ENCODE measurements around the gene CYSTM1.

Gene CYSTM1

DNA sequence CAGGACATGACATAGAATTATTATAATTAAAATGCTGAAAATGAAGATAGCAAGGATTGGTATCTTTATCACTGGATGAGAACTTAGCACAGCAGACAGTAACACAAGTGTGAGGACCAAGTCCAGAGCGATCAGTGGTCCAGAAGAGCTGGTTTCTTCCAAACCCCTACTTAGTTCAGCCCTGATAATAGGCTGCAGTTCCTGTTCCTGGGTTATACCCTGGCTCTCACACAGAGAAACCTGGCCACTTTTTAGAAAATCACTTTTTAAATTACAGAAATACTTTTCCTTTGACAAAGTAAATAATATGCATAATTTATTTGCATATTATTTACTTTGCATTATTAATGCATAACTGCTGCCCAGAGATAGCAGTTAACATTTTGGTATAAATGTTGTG lies 40.3 kb downstream of the CYSTM1 start:
- no peak for DNase-seq

DNA sequence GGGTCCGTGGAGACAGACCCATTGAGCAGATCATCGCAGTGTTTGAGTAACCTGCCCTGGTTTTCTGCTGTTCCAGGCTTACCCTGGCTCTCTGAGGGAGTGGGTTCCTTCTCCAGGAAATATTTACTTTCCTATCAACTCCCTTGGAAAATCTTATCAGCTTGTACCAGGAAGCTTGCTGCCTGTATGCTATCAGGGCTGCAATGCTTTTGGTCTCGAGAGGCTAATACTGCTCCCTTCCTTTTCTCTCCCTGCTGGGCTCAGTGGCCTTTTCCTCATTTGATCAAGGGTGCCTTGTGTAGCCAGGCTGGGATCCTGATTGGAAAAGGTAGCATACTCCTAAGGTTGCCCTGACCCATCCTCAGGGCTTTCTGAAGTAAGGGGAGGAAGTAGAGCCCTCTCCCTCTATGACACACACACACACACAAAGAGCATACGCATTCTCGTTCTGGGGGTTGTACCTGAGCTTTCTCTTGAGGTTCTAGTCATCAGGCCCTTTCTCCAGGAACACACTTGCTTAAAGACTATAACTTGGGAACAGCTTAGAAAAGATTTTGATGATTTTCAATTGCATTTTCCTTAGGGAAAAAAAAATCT lies 41.6 kb downstream of the CYSTM1 start:
- DNase-seq, result no peak

DNA sequence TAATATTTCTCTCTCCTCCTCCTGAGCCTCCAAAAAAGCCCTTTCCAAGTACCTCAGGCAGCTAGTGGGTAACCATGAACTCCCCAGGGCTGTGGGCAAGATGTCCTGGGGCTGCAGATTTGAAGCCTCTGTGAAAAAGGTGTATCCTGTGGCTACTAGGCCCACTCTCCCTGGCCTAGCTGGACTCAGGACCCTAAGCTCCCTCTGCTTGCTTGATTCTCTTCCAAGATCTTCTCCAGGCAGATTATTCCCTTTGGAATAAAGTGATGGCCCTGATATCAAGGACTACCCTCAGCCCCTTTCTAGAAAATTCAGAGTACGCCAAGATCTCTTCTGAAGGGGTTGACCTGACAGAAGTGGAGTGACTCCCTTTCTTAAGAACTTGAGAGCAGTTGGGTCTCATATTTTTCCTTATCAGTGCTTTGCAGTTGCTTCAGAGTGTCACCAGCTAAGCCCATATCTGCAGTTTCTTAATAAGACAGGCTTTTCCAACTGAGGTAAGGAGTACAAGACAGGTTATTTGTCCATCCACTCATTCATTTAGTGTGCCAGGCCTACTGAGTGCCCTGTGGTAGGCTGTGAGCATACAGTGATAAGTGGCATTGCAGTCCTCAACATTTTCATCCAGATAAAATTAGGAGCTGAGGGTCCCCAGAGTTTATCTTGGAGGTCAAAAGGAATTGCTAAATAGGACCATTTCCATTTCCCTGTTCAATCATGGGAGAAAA lies 42.5 kb downstream of the CYSTM1 start:
- no peak for DNase-seq

DNA sequence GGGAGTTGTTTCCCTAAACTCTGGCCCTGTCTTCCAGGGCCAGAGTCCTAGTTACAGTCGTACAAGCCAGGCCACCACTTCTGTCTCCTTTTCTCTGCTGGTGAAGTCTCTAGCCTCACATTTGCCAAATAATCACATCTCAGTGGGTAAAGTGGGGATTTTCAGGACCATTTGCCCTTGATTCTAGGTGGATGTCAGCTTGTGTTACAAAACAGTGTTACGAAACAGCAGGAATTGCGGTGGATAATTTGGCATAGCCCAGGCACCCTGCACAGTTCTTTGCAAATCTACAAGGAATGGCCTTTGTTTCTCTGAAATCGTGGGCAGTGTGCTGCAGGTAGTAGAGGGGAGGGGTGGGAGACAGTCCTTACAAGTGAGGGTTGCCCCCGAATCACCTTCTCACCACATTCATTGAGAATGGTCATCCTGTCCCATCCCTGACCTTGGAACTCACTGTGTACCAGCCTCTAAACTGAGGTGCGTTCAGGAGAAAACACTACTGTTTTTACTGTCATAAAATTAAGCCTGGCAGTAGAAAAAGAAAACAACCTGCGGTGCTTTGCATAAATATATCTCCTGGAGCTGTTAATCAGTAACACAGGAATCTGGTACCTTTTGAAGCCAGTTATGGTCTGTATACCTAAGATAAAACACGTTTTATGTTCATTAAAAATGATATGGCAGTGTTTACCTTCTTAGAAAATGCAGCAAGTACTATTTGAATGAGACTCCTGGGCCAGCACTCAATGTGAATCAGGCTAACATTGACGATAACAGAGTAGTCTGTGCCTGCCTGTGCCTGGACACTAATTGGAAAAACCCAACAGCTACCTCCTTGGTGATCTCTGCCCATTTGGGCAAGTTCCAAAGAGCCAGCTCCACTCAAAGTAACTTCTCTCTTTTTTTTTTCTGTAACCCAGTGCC lies 44.3 kb downstream of the CYSTM1 start:
- DNase-seq, result no peak

DNA sequence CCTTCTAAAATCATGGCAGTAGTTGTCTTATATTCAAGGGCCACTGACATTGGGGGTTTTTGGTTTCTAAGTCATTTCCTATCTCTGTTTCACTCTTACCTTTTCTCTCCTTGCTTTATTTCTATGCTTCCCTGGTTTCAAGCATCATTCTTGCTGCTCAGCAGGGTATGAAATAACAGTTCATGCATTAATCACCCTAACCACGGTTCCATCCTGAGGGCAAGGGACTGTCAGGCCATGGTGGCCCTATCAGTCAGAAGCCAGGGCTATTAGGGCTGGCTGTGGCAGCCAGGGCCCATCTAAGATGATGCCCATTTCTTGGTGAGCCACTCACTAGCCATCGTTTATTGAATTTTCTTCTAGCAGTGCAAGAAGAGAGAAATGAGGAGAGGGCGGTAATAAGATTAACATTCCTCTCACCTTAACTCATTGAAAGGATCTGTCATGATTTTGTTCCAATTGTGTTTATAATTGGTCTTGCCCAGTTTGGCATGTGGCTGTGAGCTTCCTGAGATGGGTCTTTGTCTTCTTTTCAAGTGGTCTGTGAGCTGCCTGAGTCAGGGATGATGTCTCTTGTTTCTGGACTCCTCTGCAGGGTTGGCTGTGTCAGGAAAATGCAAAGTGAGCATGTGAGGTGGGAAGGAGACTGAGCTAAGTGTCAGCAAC lies 45.2 kb downstream of the CYSTM1 start:
- no peak for DNase-seq

DNA sequence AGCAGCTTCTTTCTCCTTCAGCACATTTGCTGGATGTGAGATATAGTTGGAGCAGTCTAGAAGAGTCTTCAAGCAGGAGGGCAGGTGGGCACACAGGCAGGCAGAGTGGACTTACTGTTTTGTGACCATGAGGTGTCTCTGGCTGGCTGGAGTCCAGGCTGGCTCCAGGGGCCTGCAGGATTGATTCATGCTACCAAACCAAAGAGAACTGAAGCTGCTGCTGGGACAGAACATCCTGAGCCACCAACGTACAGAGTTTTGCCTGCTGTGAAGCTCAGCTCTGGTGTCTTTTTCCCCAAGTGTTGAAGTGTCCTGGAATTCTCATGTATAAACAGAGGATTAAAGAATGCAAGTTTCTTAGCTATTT lies 45.7 kb downstream of the CYSTM1 start:
- no peak for DNase-seq

DNA sequence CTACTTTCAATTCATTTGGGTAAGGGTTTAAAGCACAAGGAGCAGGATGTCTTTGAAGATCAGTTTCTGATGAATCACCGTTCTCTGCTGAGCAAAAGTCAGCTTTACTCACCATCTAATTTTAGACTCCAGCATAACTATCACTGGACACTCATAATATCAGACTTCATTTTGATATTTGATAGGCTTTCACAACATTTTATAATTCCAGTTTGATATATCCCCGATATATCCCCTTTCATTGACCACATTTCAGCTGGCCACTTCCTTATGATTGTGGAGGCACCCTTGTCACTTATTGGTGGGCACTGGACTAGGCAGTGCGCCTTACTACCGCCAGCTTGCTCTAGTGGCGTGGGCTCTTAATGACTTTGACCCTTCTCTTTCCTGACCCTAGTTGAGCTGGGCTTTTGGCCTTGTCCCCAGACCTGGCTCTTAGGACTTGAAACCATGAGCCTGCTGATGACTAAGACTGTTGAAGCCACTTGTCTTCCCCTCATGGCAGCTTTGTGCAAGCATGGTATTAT lies 46.8 kb downstream of the CYSTM1 start:
- DNase-seq, result no peak

DNA sequence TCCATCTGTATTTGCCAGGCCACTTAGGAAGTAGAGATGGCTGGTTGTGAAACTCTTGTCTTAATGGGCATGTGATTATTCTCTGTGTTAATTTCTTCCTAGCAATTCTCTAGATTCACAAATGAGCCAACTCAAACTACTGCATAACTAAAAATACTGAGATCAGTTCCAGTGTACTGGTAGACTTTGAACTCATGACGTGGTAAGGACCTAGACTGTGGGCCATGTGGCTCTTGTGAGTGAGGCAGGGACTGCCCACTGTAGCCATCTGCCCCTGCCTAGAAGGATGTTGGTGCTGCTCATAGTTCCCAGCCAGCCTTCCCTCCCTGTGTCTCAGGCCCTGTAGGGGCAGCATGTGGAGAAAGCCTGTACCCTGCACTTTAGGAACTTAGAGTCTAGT lies 47.4 kb downstream of the CYSTM1 start:
- DNase-seq, result no peak

DNA sequence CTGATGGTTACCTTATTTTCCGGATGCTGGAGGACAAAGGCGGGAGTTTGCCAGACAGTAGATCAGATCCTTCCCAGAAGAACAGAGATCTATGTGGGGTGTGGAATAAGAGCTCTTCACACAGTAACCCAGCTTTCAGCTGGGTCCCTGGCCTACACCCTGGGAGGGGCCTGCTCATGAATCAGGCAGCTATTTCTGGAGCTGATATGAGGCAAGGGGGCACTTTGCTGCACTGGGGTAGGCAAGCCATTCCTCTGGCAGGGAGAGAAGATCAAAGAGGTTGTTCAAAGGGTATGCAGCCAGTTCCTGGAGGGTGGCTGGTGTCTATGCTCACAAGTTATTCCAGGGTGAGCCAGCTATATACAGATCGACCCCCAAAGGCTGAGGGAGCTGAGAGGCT lies 48.6 kb downstream of the CYSTM1 start:
- no peak for DNase-seq

DNA sequence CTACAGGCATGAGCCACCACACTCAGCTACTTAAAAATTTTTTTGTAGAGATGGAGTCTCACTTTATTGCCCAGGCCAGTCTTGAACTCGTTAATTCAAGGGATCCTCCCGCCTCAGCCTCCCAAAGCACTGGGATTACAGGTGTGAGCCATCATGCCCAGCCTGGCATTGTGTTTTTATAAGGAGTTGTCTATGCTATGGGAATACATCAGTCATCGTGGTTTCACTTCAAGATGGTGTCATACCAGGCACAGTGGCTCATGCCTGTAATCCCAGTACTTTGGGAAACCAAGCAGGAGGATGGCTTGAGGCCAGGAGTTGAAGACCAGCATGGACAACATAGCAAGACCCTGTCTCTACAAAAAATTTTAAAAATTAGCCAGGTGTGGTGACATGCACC lies 49.7 kb downstream of the CYSTM1 start:
- DNase-seq, result no peak

DNA sequence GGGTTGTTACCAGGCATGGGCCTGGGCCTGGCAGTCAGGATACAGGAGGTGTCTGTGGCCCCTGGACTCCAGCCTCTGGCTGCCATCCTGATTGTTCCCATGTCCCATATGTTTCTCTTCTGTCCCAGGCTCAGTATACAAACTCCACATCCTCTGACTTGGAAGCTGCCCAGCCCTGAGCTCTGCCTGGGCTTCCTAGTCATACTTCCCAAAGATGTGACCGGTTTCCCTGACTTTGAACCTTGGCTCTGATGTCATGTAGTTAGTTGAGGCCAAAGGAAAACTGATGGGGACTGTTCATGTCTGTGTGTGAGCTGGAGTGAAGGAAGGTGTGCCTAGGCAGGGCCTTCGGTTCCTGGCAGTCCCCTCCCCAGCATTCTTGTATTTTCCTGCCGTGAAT lies 50.4 kb downstream of the CYSTM1 start:
- DNase-seq, result no peak

DNA sequence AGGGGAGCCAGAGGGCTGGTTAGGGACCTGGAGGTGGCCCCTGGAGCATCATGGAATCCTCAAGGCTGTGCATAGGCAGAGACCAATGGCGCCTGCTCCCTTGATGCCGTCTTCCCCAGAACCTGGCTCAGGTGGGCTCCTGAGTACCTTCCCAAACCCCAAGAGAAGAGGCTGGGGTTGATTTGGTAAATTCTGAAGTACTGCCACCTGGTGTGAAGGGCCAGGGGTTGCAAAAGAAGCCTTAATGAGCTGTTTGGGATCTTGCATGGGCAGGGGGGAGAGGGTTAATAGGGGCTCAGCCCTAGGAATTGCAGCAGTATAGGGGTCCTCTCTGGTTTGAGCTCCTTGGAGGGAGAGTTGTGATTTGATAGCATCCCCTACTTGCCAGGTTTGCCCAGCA lies 52.1 kb downstream of the CYSTM1 start:
- DNase-seq, result no peak

DNA sequence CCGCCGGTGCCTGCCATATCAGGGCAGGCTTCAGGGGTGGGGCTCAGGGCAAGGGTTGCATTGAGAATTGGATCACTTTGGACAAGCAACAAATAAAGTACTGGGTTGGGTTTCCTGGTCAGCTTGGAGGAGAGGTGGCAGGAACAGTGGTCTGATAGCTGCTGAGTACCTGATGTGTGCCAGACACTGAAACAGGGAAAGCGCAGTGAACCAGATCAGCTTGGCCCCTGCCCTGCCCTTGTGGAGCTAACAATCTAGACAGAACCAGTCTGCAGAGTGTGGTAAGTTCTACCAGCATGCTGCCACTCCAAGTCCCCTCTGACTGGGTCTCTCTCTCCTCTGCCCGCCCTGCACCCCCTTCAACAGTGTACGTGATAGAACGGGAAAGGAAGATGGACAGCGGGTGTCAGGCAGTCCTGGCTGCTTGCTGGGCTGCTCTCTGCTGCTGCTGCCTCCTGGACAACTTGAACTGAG lies 53.4 kb downstream of the CYSTM1 start:
- DNase-seq, result no peak

DNA sequence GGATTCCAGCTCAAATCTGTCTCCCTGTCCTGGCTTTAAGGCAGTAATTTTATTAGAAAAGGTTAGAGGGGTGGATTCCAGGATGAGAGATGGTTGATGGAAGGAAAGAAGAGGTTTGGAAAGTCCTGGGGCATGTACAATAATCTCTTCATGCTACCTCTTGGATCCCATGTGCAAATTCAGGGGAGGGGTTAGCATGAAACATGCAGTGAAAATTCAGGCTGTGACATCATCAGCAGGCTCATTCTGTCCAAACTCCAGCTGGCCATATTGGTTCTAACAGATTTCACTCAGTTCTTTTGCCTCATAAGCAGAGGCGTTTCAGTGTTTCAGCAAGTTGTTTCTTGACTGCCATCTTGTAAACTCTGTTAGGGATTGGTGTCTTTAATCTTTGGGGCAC lies 55.4 kb downstream of the CYSTM1 start:
- DNase-seq, result no peak

DNA sequence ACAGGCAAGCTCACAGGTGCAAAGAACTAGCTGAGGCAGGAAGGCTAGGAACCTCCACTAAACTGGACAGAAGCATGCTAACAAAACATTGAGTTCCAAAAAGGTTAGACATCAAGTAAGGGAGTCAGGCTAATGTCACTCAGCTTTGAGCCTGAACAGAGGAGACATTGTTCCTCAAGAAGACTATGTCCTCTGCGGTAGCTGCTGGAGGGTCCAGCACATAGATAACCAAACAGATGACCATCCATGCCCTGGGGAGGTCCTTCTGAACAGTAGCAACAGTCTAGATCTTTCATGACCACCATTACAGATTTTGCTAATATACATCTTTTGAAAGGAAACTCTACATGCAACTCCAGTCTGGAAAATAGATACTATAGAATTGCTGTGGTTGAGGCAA lies 57.7 kb downstream of the CYSTM1 start:
- no peak for DNase-seq

DNA sequence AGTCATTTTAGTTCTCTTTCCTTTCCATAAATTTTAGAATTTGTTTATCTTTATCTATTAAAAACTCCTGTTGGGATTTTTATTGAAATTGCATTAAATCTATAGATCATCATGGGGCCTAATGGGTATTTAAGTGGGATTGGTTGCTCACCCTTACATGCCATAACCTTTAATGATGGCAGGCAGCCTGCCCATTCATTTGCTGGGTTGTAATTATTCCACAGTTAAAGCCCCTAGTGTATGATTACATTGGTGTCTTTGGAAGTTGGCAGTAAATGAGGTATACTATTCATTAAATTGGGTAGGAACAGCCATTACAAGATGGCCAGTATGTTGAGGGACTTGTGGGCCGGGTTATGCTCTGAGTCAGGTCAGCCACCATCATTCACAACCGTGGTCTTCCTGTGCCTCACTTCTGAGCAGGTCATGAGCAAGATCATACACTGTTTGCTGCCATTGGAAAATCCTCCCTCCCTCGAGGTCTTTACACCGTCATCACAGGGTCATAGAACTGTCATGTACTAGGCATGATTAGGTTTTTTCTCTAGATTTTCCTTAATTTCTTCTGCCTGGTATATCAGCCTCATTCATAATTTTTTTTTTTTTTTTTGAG lies 59.5 kb downstream of the CYSTM1 start:
- DNase-seq, result no peak

DNA sequence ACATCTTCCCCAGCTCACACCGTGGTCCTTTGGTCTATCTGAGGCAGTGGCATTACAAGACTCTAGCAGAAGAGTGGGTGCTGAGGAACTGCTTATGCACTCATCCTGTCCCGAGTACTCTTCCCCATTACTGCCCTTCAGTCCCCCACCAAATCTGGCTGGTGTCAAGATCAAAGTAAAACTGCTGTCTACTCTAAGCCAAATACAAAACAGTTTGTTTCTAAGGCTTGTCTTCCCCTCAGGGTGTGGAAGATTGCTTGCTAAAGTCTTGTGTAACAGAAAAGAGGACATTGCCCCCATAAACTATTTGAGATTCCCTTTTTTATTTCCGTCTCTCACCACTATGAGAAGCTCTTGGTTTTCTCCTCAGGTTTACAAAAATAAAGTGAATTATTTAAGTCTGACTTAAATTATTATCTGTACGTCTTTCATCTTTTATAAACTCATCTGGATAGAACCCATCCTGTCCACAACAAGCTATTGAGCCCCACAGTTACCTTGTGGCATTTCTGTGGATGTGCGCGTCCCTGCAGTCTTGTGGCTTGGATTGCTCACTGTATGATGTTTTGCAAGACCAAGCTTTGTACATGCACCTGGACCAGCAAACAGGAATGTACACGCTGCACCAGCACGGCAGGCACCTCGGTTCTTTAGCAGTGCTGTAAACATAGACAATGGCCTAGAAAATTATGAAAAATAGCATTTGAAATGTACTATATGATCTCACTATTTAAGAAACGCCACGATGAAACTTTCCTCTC lies 61.0 kb downstream of the CYSTM1 start:
- no peak for DNase-seq

DNA sequence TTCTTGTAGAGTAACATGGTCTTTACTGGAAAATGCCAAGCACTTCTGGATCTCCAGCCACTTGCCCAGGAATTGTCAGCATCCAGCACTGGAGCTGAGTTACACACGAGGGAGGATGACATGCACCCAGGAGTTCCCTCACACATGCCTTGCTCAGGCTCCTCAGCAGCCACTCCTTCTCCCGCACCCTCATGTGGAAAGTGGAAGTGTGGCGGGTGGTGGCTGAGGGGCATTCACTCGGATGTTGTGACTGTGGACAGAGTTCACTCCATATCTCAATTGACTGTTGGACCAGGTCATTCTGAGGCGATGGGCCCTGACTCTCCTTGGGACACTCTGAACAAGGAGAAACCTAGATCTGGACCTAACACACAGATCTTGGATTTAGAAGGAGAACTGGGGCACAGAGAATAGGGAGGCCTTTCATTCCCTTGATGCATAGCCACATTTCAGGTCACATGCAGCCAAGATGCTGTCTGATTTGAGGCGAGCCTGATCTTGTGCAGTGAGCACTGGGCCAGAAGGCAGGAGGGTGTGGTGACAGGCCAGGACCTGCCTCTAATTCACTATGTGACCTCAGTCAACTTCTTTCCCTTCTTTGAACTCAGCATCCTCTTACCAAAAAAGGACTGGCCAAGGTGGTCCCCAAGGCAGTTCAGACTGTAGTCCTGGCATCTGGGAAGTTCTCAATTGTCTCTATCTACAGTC lies 62.1 kb downstream of the CYSTM1 start:
- DNase-seq, result no peak

DNA sequence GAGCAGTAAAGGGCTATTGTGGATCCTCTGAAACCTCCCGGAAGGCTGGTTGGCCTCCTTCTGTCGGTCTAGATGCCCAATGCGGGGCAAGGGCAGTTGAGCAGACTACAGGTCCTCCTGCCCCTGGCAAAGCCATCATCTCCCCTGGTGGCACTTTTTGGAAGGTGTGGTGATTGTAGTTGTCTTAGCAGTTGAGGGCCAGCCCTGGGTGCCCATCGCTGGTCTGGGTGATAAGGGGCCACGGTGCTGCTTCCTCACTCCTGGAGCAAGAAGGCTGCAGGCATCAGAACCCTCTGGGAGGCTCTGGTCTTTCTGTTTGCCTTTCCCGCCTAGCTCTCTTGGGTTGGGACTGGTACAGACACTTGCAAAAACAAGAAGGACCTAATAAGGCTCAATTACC lies 63.8 kb downstream of the CYSTM1 start:
- DNase-seq, result no peak

DNA sequence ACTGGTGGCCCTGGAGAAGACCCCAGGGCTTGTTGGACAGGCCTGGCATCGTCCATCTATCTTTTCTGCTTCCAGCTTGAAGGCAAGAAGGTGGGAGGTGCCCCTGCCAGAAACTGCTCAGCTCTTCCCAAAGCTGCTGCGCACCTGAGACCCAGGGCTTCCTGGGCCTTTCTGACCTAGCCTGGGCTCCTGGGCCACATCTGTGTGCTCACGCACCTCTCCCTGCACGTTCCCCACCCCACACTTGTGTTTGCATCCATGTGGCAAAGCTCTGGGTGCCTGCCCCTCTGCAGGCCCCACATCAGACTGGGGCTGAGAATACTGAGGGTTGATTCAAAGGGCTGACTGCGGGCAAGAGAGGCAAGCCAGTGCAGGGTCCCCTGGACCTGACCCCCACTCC lies 64.5 kb downstream of the CYSTM1 start:
- DNase-seq, result no peak
